Activated naive CD8-positive, alpha-beta T cell treated with anti-CD3 and anti-CD28 coated beads, Interleukin-2, amount 10 ng/mL, durations not matched to agents 7 days and 5 days (primary cell): Measurements from ENCODE around the gene RING1. TPM values are rescaled to one million over a fixed set of nuclear protein-coding genes. Genes with fewer than 3 reads are reported as not detected.

Experiments used
- ATAC-seq: fragments of 150-1000 bp; cut with Tn5 transposase; one replicate; pipeline ENCODE4 v1.10.0; 2021; ENCODE audit warnings: low read depth, moderate library complexity
- POLR2A ChIA-PET: fragments of 350-600 bp; sonication (Branson Sonifier 250); formaldehyde crosslinking; loops from one replicate; lab custom pipeline; 2021; ENCODE audit warnings: antibody characterized with exemption; lab: Charles Lee
- DNase-seq: peaks from one replicate; pipeline ENCODE4 v3.0.0; 2021
- H3K27ac Mint-ChIP-seq: one replicate; pipeline ENCODE4 v1.8.0; 2022; ENCODE audit warnings: mild to moderate bottlenecking, mixed read lengths
- H3K27me3 Mint-ChIP-seq: one replicate; pipeline ENCODE4 v1.8.0; 2022; ENCODE audit warnings: mild to moderate bottlenecking, moderate library complexity, mixed read lengths
- H3K36me3 Mint-ChIP-seq: one replicate; pipeline ENCODE4 v1.8.0; 2021; ENCODE audit warnings: mild to moderate bottlenecking, mixed read lengths
- H3K4me1 Mint-ChIP-seq: one replicate; pipeline ENCODE4 v1.8.0; 2021; ENCODE audit warnings: mixed read lengths
- H3K4me3 Mint-ChIP-seq: one replicate; pipeline ENCODE4 v1.8.0; 2022; ENCODE audit warnings: mild to moderate bottlenecking, moderate library complexity, mixed read lengths
- H3K9me3 Mint-ChIP-seq: one replicate; pipeline ENCODE4 v1.8.0; 2021; ENCODE audit warnings: mixed read lengths
- total RNA-seq, 2 experiments: library from RNA; stranded (reverse); gene quantifications; one replicate each; pipeline ENCODE4 v1.2.3, GENCODE V29; 2021

RING1 gene
- total RNA-seq, 2 experiments from 2014 or later = 41.2 to 41.8 TPM

GRCh38 chr6:33201147-33201545 lies 7.2 kb upstream of the RING1 start:
- DNase-seq (no peak), ATAC-seq (no peak)
- peaks cover 28% of the 10 kb centered on the region for H3K36me3 Mint-ChIP-seq
- H3K9me3 Mint-ChIP-seq = no peaks in the 10 kb centered on the region
- H3K27me3 Mint-ChIP-seq = no peaks in the 10 kb centered on the region
- peak overlapping the region; percentile 96 for H3K4me3 Mint-ChIP-seq
- H3K4me1 Mint-ChIP-seq = peaks cover 56% of the 10 kb centered on the region
- POLR2A ChIA-PET = no interaction called here
- peak overlapping the region; percentile 96 for H3K27ac Mint-ChIP-seq

GRCh38 chr6:33201935-33202334 lies 6.4 kb upstream of the RING1 start:
- Mint-ChIP-seq H3K36me3 (peaks cover 23% of the 10 kb centered on the region), H3K27me3 (no peaks in the 10 kb centered on the region), H3K4me1 (peaks cover 57% of the 10 kb centered on the region)

GRCh38 chr6:33202799-33203198 lies 5.5 kb upstream of the RING1 start:
- H3K9me3 Mint-ChIP-seq = no peaks in the 10 kb centered on the region
- H3K4me3 Mint-ChIP-seq = peak overlapping the region; percentile 28
- no peak for ATAC-seq
- H3K27me3 Mint-ChIP-seq = no peaks in the 10 kb centered on the region
- H3K4me1 Mint-ChIP-seq = peaks cover 51% of the 10 kb centered on the region
- H3K36me3 Mint-ChIP-seq = peaks cover 21% of the 10 kb centered on the region
- POLR2A ChIA-PET = interaction anchor here (0.5 kb wide), 1 partner anchor 13 kb away, joined by 3 read pairs; no protein-coding TSS in a partner anchor
- peak overlapping the region; percentile 96 for H3K27ac Mint-ChIP-seq
- no peak for DNase-seq

More at GRCh38 chr6:33201935-33202334, 6.4 kb upstream of the RING1 start:
- ATAC-seq (no peak), DNase-seq (no peak)
- Mint-ChIP-seq H3K27ac (peak overlapping the region; percentile 96), H3K4me3 (peak overlapping the region; percentile 96), H3K9me3 (no peaks in the 10 kb centered on the region)
- POLR2A ChIA-PET = no interaction called here

- Mint-ChIP-seq H3K27me3 (no peaks in the 10 kb centered on the region), H3K36me3 (peaks cover 21% of the 10 kb centered on the region), H3K4me1 (peaks cover 44% of the 10 kb centered on the region), H3K4me3 (peak overlapping the region; percentile 97), H3K27ac (peak overlapping the region; percentile 77), H3K9me3 (no peaks in the 10 kb centered on the region)
- DNase-seq (no peak), ATAC-seq (no peak)
- POLR2A ChIA-PET = no interaction called here
Observed at GRCh38 chr6:33203443-33204164, 4.7 kb upstream of the RING1 start.

- Mint-ChIP-seq H3K27me3 (no peaks in the 10 kb centered on the region), H3K27ac (peak overlapping the region; percentile 79), H3K4me3 (peak overlapping the region; percentile 97), H3K9me3 (no peaks in the 10 kb centered on the region), H3K4me1 (peaks cover 44% of the 10 kb centered on the region), H3K36me3 (peaks cover 21% of the 10 kb centered on the region)
- POLR2A ChIA-PET = interaction anchor here (1.0 to 1.7 kb wide), 4 partner anchors 20 to 73 kb away, joined by 3 to 15 read pairs (median 5); partner anchors contain the start of genes B3GALT4, RPS18 and VPS52
- no peak for DNase-seq
- no peak for ATAC-seq
Observed at GRCh38 chr6:33204165-33204414, 4.2 kb upstream of the RING1 start.

- Mint-ChIP-seq H3K27me3 (no peaks in the 10 kb centered on the region), H3K27ac (peak within 1 kb of the TSS; percentile 93), H3K4me3 (peak within 1 kb of the TSS; percentile 97), H3K4me1 (peaks cover 44% of the 10 kb centered on the region), H3K36me3 (peaks cover 24% of the 10 kb centered on the region), H3K9me3 (no peaks in the 10 kb centered on the region)
- peak; percentile 91 for DNase-seq
- POLR2A ChIA-PET = interaction anchor here (0.6 to 1.7 kb wide), 7 partner anchors 21 to 189 kb away, joined by 3 to 15 read pairs (median 5); partner anchors contain the start of genes B3GALT4, RPS18 and VPS52
- ATAC-seq = peak; percentile 65
Observed at GRCh38 chr6:33204415-33205190, 3.7 kb upstream of the RING1 start, which contains the start of gene HSD17B8. Gene HSD17B8 (plus strand): TSS chr6:33204655. CDS start chr6:33204669, 14 bp downstream.

GRCh38 chr6:33205191-33206026 lies 2.9 kb upstream of the RING1 start:
- H3K4me1 Mint-ChIP-seq = peaks cover 42% of the 10 kb centered on the region
- no peak for ATAC-seq
- H3K27ac Mint-ChIP-seq = peak overlapping the region; percentile 93
- H3K9me3 Mint-ChIP-seq = no peaks in the 10 kb centered on the region
- H3K27me3 Mint-ChIP-seq = no peaks in the 10 kb centered on the region
- peak overlapping the region; percentile 97 for H3K4me3 Mint-ChIP-seq
- no peak for DNase-seq
- POLR2A ChIA-PET = interaction anchor here (0.6 to 1.7 kb wide), 7 partner anchors 22 to 188 kb away, joined by 3 to 15 read pairs (median 5); partner anchors contain the start of genes B3GALT4, RPS18 and VPS52
- H3K36me3 Mint-ChIP-seq = peaks cover 26% of the 10 kb centered on the region

GRCh38 chr6:33206027-33206863 lies 2.1 kb upstream of the RING1 start:
- ATAC-seq (no peak), DNase-seq (no peak)
- POLR2A ChIA-PET = interaction anchor here (0.7 to 1.4 kb wide), 2 partner anchors 23 to 42 kb away, joined by 4 to 5 read pairs; no protein-coding TSS in a partner anchor
- Mint-ChIP-seq H3K27me3 (no peaks in the 10 kb centered on the region), H3K4me1 (peaks cover 42% of the 10 kb centered on the region), H3K9me3 (no peaks in the 10 kb centered on the region), H3K36me3 (peaks cover 26% of the 10 kb centered on the region), H3K27ac (peak overlapping the region; percentile 62), H3K4me3 (peak overlapping the region; percentile 46)

GRCh38 chr6:33206864-33207551 lies 1.3 kb upstream of the RING1 start:
- Mint-ChIP-seq H3K4me1 (peaks cover 38% of the 10 kb centered on the region), H3K4me3 (peak overlapping the region; percentile 91), H3K27ac (peak overlapping the region; percentile 90), H3K9me3 (no peaks in the 10 kb centered on the region), H3K36me3 (peaks cover 22% of the 10 kb centered on the region), H3K27me3 (no peaks in the 10 kb centered on the region)
- DNase-seq = no peak
- POLR2A ChIA-PET = interaction anchor here (1.5 to 2.5 kb wide), 3 partner anchors 9 to 53 kb away, joined by 3 to 26 read pairs (median 4); no protein-coding TSS in a partner anchor
- ATAC-seq = no peak

- Mint-ChIP-seq H3K9me3 (no peaks in the 10 kb centered on the region), H3K27ac (peak overlapping the region; percentile 90), H3K4me1 (peaks cover 34% of the 10 kb centered on the region), H3K27me3 (peaks cover 2% of the 10 kb centered on the region), H3K4me3 (peak overlapping the region; percentile 91), H3K36me3 (peaks cover 17% of the 10 kb centered on the region)
- POLR2A ChIA-PET = interaction anchor here (0.9 to 2.5 kb wide), 15 partner anchors 8 to 236 kb away, joined by 3 to 26 read pairs (median 4); partner anchors contain the start of gene HLA-DPA1
- no peak for DNase-seq
- no peak for ATAC-seq
Observed at GRCh38 chr6:33207552-33208090, 679 bp upstream of the RING1 start.

GRCh38 chr6:33209856-33210255 lies 1.6 kb downstream of the RING1 start:
- H3K36me3 Mint-ChIP-seq = peaks cover 10% of the 10 kb centered on the region
- POLR2A ChIA-PET = no interaction called here
- H3K27me3 Mint-ChIP-seq = peaks cover 16% of the 10 kb centered on the region
- no peak overlapping the region for H3K4me3 Mint-ChIP-seq
- no peaks in the 10 kb centered on the region for H3K9me3 Mint-ChIP-seq
- DNase-seq (no peak), ATAC-seq (no peak)
- H3K4me1 Mint-ChIP-seq = peaks cover 45% of the 10 kb centered on the region
- no peak overlapping the region for H3K27ac Mint-ChIP-seq
